Raji (cell line): ENCODE results near the gene ADGRF4.

ENCODE experiments used
- POLR2A ChIP-seq: IDR thresholded peaks from 2 replicates; pipeline ENCODE4 v1.6.1; 2011; ENCODE audit warnings: low read depth, low read length, control low read depth; ENCODE audit not compliant: insufficient read depth

The ADGRF4 gene

GRCh38 chr6:47713200-47713599, 14.8 kb downstream of the ADGRF4 start:
- no peak for TF ChIP-seq POLR2A

DNA sequence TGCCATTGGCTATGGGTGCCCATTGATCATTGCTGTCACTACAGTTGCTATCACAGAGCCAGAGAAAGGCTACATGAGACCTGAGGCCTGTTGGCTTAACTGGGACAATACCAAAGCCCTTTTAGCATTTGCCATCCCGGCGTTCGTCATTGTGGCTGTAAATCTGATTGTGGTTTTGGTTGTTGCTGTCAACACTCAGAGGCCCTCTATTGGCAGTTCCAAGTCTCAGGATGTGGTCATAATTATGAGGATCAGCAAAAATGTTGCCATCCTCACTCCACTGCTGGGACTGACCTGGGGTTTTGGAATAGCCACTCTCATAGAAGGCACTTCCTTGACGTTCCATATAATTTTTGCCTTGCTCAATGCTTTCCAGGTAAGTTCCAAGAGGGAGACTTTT, 16.4 kb downstream of the ADGRF4 start:
- TF ChIP-seq POLR2A, result no peak

- no peak for TF ChIP-seq POLR2A
Measured at GRCh38 chr6:47715782-47716181, 17.4 kb downstream of the ADGRF4 start.

DNA sequence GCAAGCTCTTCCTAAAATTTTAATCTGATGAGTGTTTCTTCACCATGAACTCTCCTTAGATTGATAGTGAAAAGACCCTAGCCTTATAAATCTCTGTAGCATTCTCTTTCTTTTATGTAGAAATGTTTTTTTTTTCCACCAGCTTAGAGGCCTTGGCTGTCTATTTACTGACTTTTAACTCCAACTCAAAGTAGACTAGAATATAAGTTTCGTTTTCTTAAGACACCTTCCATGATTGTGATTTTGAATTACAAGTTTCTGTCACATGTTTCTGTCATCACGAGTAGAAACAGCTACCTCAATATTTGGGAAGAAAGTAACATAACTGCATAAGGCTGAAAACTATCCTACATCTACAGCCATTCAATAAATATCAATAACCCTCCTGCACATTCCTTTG, 17.8 kb downstream of the ADGRF4 start:
- TF ChIP-seq POLR2A, result no peak

DNA sequence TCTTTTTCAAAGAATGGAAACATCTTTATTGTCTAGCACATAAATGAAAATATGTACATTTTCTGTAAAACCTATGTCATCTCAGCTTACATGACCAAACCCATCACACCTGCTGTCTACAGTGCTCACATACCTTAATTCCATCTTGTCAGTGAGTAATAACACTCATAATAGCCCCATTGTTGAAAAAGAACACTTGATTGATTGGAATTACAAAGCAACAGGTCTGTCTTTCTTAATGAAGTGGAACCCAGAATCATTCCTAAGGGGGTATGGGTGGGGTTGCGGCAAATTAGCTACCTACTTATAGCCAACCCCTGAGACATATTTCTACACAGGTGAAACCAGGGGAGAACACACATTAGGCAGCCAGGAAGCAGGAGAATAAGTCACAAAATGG, 20.2 kb downstream of the ADGRF4 start:
- no peak for TF ChIP-seq POLR2A

GRCh38 chr6:47721189-47721588, 22.8 kb downstream of the ADGRF4 start:
- no peak for TF ChIP-seq POLR2A

DNA sequence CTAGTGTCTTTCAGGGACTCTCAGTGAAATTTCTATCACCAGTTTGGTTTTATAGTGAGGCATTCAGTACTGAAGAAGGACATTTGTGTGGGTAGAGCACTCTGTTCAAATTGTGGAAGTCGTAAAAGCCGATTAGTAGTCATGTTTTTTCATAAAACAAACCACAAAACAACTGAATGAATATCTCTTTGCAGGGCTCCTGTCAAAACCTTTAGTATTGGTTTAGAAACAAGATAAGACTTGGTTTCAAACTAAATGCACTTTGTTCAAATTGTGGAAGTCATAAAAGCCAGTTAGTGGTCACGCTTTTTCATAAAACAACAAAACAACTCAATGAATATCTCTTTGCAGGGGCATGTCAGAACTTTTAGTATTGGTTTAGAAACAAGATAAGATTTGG, 23.8 kb downstream of the ADGRF4 start:
- TF ChIP-seq POLR2A, result no peak

DNA sequence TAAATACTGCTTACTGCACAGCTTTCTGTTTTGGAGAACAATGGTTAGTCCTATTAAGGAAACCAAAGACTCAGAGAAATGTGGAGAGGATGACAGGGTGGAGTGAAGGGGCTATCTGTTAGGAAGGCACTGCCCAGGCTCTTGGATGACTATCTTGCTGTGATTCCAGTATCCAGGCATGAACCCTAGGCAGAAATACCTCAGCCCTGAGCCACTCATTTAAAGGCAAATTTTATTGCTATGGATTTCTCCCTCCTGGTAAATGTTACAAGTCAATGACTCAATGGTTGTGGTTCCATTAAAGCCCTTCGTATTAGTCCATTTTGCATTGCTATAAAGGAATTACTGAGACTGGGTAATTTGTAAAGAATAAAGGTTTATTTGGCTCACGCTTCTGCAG, 25.9 kb downstream of the ADGRF4 start:
- TF ChIP-seq POLR2A, result no peak

DNA sequence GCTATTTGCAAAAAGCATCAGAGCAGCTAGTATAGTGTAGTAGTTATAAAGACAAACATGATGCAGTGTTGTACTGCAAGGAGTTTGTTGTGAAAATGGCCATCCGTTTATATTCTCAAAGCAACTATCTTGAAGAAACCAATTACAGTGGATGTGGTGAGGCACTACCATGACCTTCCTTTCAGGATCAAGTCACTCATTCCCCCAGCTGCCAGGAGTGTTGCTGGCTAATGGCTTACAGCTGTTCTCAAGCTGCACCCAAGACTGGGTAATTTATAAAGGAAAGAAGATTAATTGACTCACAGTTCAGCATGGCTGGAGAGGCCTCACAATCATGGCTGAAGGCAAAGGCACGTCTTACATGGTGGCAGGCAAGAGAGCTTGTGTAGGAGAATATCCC, 29.0 kb downstream of the ADGRF4 start:
- TF ChIP-seq POLR2A, result no peak

DNA sequence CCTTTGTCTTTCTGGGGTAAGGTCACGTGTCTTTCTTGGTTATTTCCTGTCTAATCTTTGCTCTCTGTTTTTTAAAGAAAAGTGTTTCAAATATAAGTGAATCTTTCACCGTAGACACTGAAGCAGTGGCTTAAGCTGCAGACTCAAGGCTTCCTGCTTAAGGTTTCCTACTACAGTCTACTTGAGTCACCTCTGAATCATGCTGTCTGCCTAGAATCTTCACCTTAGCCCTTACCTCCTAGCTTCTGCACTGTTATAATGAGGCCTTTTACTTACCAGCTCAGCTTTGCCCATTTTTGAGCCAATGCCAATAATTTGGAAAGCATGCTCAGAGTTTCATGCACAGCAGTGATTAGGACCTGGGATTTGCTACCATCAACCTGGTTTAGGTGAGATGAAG, 30.6 kb downstream of the ADGRF4 start:
- no peak for TF ChIP-seq POLR2A

GRCh38 chr6:47729457-47729856, 31.1 kb downstream of the ADGRF4 start:
- no peak for TF ChIP-seq POLR2A

DNA sequence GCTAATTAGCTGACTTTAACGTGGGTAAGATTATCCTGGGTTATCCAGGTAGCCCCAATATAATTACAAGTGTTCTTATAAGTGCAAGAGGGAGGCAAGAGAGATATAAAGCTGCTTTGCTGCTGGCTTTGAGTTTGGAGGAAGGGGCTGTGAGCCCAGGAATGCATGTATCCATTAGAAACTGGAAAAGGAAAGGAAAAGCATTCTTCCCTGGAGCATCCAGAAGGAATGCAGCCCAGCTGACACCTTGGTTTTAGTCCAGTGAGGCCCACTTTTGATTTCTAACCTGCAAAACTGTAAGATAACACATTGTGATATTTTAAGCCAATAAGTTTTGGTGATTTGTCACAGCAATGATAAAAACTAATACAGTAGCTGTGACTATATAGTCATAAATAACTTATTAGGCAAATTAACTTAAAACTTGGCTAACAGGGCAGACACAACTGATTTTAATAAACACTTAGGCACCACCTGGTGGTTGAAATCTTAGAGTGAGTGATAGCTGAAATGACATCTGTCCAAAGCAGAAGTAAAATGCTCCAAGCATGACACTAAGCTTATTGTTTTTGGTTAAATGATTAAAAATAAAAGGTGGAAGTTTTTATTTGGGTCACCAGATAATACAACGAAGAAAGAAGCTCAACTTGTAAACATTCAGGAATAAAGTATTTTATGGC, 35.6 kb downstream of the ADGRF4 start:
- TF ChIP-seq POLR2A, result no peak

- TF ChIP-seq POLR2A, result no peak
Measured at GRCh38 chr6:47734831-47735481, 36.6 kb downstream of the ADGRF4 start.

GRCh38 chr6:47736083-47736700, 37.8 kb downstream of the ADGRF4 start:
- no peak for TF ChIP-seq POLR2A

- TF ChIP-seq POLR2A, result no peak
Measured at GRCh38 chr6:47737406-47737805, 39.0 kb downstream of the ADGRF4 start.

- TF ChIP-seq POLR2A, result no peak
Measured at GRCh38 chr6:47740714-47741113, 42.3 kb downstream of the ADGRF4 start.
